Measurements from ENCODE around the gene TRIM33. TPM values are rescaled to one million over a fixed set of nuclear protein-coding genes. Genes with fewer than 3 reads are reported as not detected.
"Not testable (repeated sequence)": the region's sequence is repeated elsewhere in the genome, so short reads cannot be mapped to it uniquely, and the experiment has no call there.

TRIM33 gene
- total RNA-seq, 3 donors from 2014 or later (not counting 1 experiment from before 2014, with no cell fraction given), result 70.6 to 91.5 (median 86.1) TPM

GRCh38 chr1:114490274-114490693 lies 20.7 kb downstream of the TRIM33 start:
- Histone ChIP-seq H3K27ac (ENCODE audit: low read length) (no peak overlapping the region), H3K9me3 (ENCODE audit: control insufficient read depth, insufficient read depth, low read length) (no peaks in the 10 kb centered on the region), H3K4me3 (ENCODE audit: low read length) (no peak overlapping the region), H3K36me3 (ENCODE audit: control insufficient read depth, insufficient read depth, low read length) (no peaks in the 10 kb centered on the region), H3K4me1 (ENCODE audit: control insufficient read depth, insufficient read depth, low read length) (peaks cover 14% of the 10 kb centered on the region), H3K27me3 (ENCODE audit: control insufficient read depth, insufficient read depth, low read length) (no peaks in the 10 kb centered on the region)
- peaks cover 3 to 7% of the 10 kb centered on the region in 2 donors for H3K9me3 Mint-ChIP-seq
- H3K36me3 Mint-ChIP-seq, result peaks cover 7% of the 10 kb centered on the region
- peak overlapping the region; percentile 79 to 86 for H3K27ac Mint-ChIP-seq
- H3K4me1 Mint-ChIP-seq, result peaks cover 69 to 83% of the 10 kb centered on the region in 2 donors
- ATAC-seq (peak; percentile 32 to 83 (median 49)), DNase-seq (no peak)
- WGBS (ENCODE audit: insufficient coverage), result no CpG with 5 or more reads among the region's 1 CpG
- intact Hi-C loops (cut with micrococcal nuclease), result no loop called here
- no peaks in the 10 kb centered on the region for H3K27me3 Mint-ChIP-seq (ENCODE audit: low read depth in 2 of 2)
- no peak for TF ChIP-seq CTCF (IDR thresholded peaks at IDR 0.05)
- peak overlapping the region; percentile 31 for H3K4me3 Mint-ChIP-seq

- peak in 2 of 3 donors; percentile 44 to 58 for ATAC-seq
Observed at GRCh38 chr1:114488739-114489138, 22.3 kb downstream of the TRIM33 start.

GRCh38 chr1:114485286-114485685 lies 25.7 kb downstream of the TRIM33 start:
- no peak overlapping the region for H3K27ac Mint-ChIP-seq
- no peaks in the 10 kb centered on the region for H3K27me3 Mint-ChIP-seq (ENCODE audit: low read depth in 2 of 2)
- Histone ChIP-seq H3K27ac (ENCODE audit: low read length) (no peak overlapping the region), H3K4me3 (ENCODE audit: low read length) (no peak overlapping the region), H3K9me3 (ENCODE audit: control insufficient read depth, insufficient read depth, low read length) (no peaks in the 10 kb centered on the region), H3K4me1 (ENCODE audit: control insufficient read depth, insufficient read depth, low read length) (peaks cover 25% of the 10 kb centered on the region), H3K27me3 (ENCODE audit: control insufficient read depth, insufficient read depth, low read length) (no peaks in the 10 kb centered on the region), H3K36me3 (ENCODE audit: control insufficient read depth, insufficient read depth, low read length) (no peaks in the 10 kb centered on the region)
- H3K4me3 Mint-ChIP-seq, result no peak overlapping the region
- intact Hi-C loops (cut with micrococcal nuclease), result no loop called here
- ATAC-seq, result no peak
- no peak for DNase-seq
- H3K9me3 Mint-ChIP-seq, result no peaks in the 10 kb centered on the region
- H3K36me3 Mint-ChIP-seq, result no peaks in the 10 kb centered on the region
- peaks cover 68 to 70% of the 10 kb centered on the region in 2 donors for H3K4me1 Mint-ChIP-seq
- no peak for TF ChIP-seq CTCF (IDR thresholded peaks at IDR 0.05)

More at GRCh38 chr1:114488739-114489138, 22.3 kb downstream of the TRIM33 start:
- Mint-ChIP-seq H3K36me3 (peaks cover 7% of the 10 kb centered on the region), H3K9me3 (peaks cover 3 to 7% of the 10 kb centered on the region in 2 donors), H3K27ac (peak overlapping the region; percentile 79 to 86), H3K4me3 (peak overlapping the region; percentile 26), H3K4me1 (peaks cover 71 to 75% of the 10 kb centered on the region in 2 donors), H3K27me3 (ENCODE audit: low read depth in 2 of 2) (no peaks in the 10 kb centered on the region)
- peak in 1 of 2 donors; percentile 20 for DNase-seq
- no peak overlapping the region for H3K4me3 ChIP-seq (ENCODE audit: low read length)
- no peaks in the 10 kb centered on the region for H3K9me3 ChIP-seq (ENCODE audit: control insufficient read depth, insufficient read depth, low read length)
- 40% methylated on average over 1 of the region's 2 CpGs for WGBS (ENCODE audit: insufficient coverage)
- peaks cover 14% of the 10 kb centered on the region for H3K4me1 ChIP-seq (ENCODE audit: control insufficient read depth, insufficient read depth, low read length)
- intact Hi-C loops (cut with micrococcal nuclease), result loop anchor here (2.0 kb wide), 1 partner anchor 20 kb away; no protein-coding TSS in a partner anchor
- H3K36me3 ChIP-seq (ENCODE audit: control insufficient read depth, insufficient read depth, low read length), result no peaks in the 10 kb centered on the region
- H3K27me3 ChIP-seq (ENCODE audit: control insufficient read depth, insufficient read depth, low read length), result no peaks in the 10 kb centered on the region
- no peak for TF ChIP-seq CTCF (IDR thresholded peaks at IDR 0.05)
- H3K27ac ChIP-seq (ENCODE audit: low read length), result no peak overlapping the region

GRCh38 chr1:114482585-114482984 lies 28.4 kb downstream of the TRIM33 start:
- no peak for TF ChIP-seq CTCF (IDR thresholded peaks at IDR 0.05)
- Histone ChIP-seq H3K4me3 (ENCODE audit: low read length) (no peak overlapping the region), H3K36me3 (ENCODE audit: control insufficient read depth, insufficient read depth, low read length) (no peaks in the 10 kb centered on the region), H3K27ac (ENCODE audit: low read length) (peak overlapping the region; percentile 30), H3K4me1 (ENCODE audit: control insufficient read depth, insufficient read depth, low read length) (peaks cover 11% of the 10 kb centered on the region), H3K9me3 (ENCODE audit: control insufficient read depth, insufficient read depth, low read length) (no peaks in the 10 kb centered on the region), H3K27me3 (ENCODE audit: control insufficient read depth, insufficient read depth, low read length) (no peaks in the 10 kb centered on the region)
- Mint-ChIP-seq H3K27me3 (ENCODE audit: low read depth in 2 of 2) (no peaks in the 10 kb centered on the region), H3K36me3 (no peaks in the 10 kb centered on the region), H3K9me3 (peaks cover 0 to 4% of the 10 kb centered on the region in 2 donors), H3K4me1 (peaks cover 63 to 66% of the 10 kb centered on the region in 2 donors), H3K27ac (peak overlapping the region; percentile 91 to 92), H3K4me3 (peak overlapping the region; percentile 51)
- WGBS (ENCODE audit: insufficient coverage), result 0% methylated on average over 2 of the region's 3 CpGs
- ATAC-seq (peak; percentile 87 to 89 (median 88)), DNase-seq (peak in 1 of 2 donors; percentile 53)
- intact Hi-C loops (cut with micrococcal nuclease), result no loop called here

GRCh38 chr1:114479636-114480035 lies 31.4 kb downstream of the TRIM33 start:
- 91% methylated on average over 13 of the region's 17 CpGs for WGBS (ENCODE audit: insufficient coverage)
- peak overlapping the region; percentile 56 to 63 for H3K27ac Mint-ChIP-seq
- intact Hi-C loops (cut with micrococcal nuclease), result loop anchor here (5.0 kb wide), 1 partner anchor 33 kb away; the partner anchor contains the start of gene TRIM33
- H3K9me3 ChIP-seq (ENCODE audit: control insufficient read depth, insufficient read depth, low read length); H3K36me3 ChIP-seq (ENCODE audit: control insufficient read depth, insufficient read depth, low read length); ATAC-seq; H3K4me3 ChIP-seq (ENCODE audit: low read length); H3K4me3 Mint-ChIP-seq; DNase-seq; H3K9me3 Mint-ChIP-seq; H3K27me3 Mint-ChIP-seq (ENCODE audit: low read depth in 2 of 2); H3K27ac ChIP-seq (ENCODE audit: low read length); H3K36me3 Mint-ChIP-seq; H3K27me3 ChIP-seq (ENCODE audit: control insufficient read depth, insufficient read depth, low read length): not testable (repeated sequence)
- H3K4me1 Mint-ChIP-seq, result peaks cover 70 to 72% of the 10 kb centered on the region in 2 donors
- H3K4me1 ChIP-seq (ENCODE audit: control insufficient read depth, insufficient read depth, low read length), result peaks cover 14% of the 10 kb centered on the region
